Measurements from ENCODE around the gene TENT4A.
A peak's percentile ranks its signal among the peaks of the same experiment; 100 is the strongest.
"Not testable (repeated sequence)": the region's sequence is repeated elsewhere in the genome, so short reads cannot be mapped to it uniquely, and the experiment has no call there.

The TENT4A gene

DNA sequence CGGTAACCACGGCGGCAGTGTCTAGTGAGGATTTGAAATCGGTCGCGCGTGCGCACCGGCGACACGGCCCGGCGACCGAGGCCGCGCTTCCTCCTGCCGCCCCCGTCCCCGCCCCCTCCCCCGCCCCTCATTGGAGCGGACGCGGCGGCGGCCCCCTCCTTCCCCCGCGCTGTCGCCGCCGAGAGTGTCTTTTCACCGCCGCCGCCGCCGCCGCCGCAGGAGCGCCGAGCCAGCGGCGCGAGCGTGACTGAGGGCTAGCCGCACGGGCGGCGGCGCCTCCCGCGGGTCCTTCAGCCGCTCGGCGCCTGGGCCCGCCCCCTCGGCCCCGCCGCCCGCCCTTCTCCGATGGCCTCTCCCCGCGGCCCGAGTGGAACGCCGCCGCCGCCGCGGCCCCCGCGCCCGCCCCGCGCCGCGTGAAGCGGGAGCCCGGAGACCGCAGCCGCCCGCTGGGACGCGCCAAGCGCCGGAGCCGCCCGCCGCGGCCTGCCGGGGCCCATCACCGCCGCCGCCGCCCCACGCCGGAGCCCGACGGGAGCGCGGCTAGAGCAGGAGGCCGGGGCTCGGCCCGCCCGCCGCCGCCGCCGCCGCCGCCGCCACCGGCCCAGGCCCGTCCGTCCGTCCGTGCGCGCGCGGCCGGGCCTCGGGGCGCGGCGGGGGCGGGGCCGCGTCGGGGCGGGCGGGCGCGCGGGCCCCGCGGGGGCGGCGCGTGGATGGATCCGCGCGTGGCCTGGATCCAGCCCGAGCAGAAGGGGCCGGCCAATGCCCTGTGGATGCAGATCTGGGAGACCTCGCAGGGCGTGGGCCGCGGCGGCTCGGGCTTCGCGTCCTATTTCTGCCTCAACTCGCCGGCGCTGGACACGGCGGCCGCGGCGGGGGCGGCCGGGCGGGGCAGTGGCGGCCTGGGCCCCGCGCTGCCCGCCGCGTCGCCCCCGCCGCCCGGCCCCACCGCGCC, at the start of gene TENT4A:
Gene TENT4A (plus strand): TSS at position 159 of the 952 bp plus-strand sequence. CDS start 552 bp downstream, at position 711.
- TF ChIP-seq, protein P1, sequence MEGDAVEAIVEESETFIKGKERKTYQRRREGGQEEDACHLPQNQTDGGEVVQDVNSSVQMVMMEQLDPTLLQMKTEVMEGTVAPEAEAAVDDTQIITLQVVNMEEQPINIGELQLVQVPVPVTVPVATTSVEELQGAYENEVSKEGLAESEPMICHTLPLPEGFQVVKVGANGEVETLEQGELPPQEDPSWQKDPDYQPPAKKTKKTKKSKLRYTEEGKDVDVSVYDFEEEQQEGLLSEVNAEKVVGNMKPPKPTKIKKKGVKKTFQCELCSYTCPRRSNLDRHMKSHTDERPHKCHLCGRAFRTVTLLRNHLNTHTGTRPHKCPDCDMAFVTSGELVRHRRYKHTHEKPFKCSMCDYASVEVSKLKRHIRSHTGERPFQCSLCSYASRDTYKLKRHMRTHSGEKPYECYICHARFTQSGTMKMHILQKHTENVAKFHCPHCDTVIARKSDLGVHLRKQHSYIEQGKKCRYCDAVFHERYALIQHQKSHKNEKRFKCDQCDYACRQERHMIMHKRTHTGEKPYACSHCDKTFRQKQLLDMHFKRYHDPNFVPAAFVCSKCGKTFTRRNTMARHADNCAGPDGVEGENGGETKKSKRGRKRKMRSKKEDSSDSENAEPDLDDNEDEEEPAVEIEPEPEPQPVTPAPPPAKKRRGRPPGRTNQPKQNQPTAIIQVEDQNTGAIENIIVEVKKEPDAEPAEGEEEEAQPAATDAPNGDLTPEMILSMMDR (IDR thresholded peaks at IDR 0.05; ENCODE audit: borderline replicate concordance, control extremely low read depth, extremely low read depth, insufficient read depth, missing control alignments) = no peak
- in situ Hi-C loops (cut with MboI; ENCODE audit: low sequenced_read_pairs, unreplicated experiment) = no loop called here
- DNase-seq (ENCODE audit: low spot score) = peak; percentile 98

GRCh38 chr5:6666762-6667161, 46.5 kb upstream of the TENT4A start:
- in situ Hi-C loops (cut with MboI; ENCODE audit: low sequenced_read_pairs, unreplicated experiment) = no loop called here
- TF ChIP-seq, protein P1 (IDR thresholded peaks at IDR 0.05; ENCODE audit: borderline replicate concordance, control extremely low read depth, extremely low read depth, insufficient read depth, missing control alignments) = no peak
- no peak for DNase-seq (ENCODE audit: low spot score)

DNA sequence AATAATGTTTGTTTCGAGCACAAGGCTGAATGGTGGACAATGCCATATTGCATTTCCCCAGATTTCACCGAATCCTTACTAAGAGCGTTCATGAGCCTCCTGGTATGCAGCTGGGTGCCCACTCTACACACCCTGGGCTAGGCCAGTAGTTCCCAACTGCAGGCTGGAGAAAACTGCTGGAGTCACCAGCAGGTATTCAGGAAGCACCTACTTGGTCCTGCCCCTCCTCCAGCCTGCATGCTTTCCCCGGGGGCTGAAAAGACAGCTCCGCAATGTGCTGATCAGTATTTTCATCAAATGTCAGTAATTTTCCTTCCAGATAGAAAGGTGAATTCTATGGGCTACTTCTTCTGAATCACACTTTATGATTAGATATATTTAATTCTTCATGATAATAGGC, 45.6 kb upstream of the TENT4A start:
- in situ Hi-C loops (cut with MboI; ENCODE audit: low sequenced_read_pairs, unreplicated experiment) = no loop called here

DNA sequence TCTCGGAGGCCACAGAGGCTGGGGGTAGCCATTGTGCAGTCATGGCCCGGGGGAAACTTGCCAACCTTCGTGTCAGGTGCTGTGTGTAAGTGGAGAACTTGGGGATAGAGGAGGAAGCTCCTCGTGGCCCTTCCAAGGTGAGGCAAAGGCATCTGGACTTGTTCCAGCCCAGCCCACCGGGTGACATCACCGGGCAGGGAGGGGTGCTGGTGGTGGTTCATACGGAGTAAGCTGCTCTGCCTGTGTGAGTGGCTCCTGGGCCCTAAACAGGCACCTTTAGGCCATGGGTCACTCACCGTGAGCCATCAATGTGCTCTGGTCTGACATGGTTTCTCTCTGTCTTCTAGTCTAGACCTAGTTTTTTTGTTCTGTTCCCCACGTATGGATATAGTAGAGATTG, 44.5 kb upstream of the TENT4A start:
- in situ Hi-C loops (cut with MboI; ENCODE audit: low sequenced_read_pairs, unreplicated experiment) = not testable (repeated sequence)

More for the DNA sequence above, 45.6 kb upstream of the TENT4A start:
- TF ChIP-seq, protein P1 (IDR thresholded peaks at IDR 0.05; ENCODE audit: borderline replicate concordance, control extremely low read depth, extremely low read depth, insufficient read depth, missing control alignments) = no peak
- DNase-seq (ENCODE audit: low spot score) = no peak

GRCh38 chr5:6673031-6673430, 40.2 kb upstream of the TENT4A start:
- in situ Hi-C loops (cut with MboI; ENCODE audit: low sequenced_read_pairs, unreplicated experiment) = no loop called here
- TF ChIP-seq, protein P1 (IDR thresholded peaks at IDR 0.05; ENCODE audit: borderline replicate concordance, control extremely low read depth, extremely low read depth, insufficient read depth, missing control alignments) = no peak
- DNase-seq (ENCODE audit: low spot score) = no peak

More for the DNA sequence above, 44.5 kb upstream of the TENT4A start:
- DNase-seq (ENCODE audit: low spot score) = not testable (repeated sequence)

GRCh38 chr5:6673963-6674362, 39.3 kb upstream of the TENT4A start:
- in situ Hi-C loops (cut with MboI; ENCODE audit: low sequenced_read_pairs, unreplicated experiment) = no loop called here
- TF ChIP-seq, protein P1 (IDR thresholded peaks at IDR 0.05; ENCODE audit: borderline replicate concordance, control extremely low read depth, extremely low read depth, insufficient read depth, missing control alignments) = no peak
- DNase-seq (ENCODE audit: low spot score) = no peak

DNA sequence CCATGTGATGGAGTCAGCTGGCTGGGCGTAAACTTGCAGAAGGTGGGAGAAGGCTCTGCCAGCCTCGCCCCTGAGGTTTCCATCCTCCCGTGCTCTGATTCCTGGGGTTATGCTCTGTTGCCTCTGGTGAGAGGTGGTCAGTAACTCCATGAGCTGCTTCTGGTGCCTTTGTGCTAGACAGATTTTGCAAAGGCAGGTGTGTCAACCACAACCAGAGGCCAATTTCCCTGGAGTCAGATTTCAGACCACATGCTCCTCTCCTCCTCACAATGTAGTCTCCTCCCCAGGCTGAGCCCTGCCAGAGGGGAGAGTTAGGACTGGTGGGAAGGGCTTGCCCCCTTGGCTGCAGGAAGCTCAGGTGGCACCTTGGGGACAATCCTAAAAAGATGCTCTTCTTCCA, 38.8 kb upstream of the TENT4A start:
- TF ChIP-seq, protein P1 (IDR thresholded peaks at IDR 0.05; ENCODE audit: borderline replicate concordance, control extremely low read depth, extremely low read depth, insufficient read depth, missing control alignments) = no peak
- in situ Hi-C loops (cut with MboI; ENCODE audit: low sequenced_read_pairs, unreplicated experiment) = no loop called here
- no peak for DNase-seq (ENCODE audit: low spot score)

Data from GM13976 (cell line).